Testis (tissue), 3 donors: Measurements from ENCODE around the gene NPAS3. TPM values are rescaled to one million over a fixed set of nuclear protein-coding genes. Genes with fewer than 3 reads are reported as not detected.

ENCODE experiments used
- DNase-seq: peaks from one replicate; pipeline ENCODE4 v3.0.0-alpha.2; 2019
- H3K27ac ChIP-seq, 2 donors: fragments of 200-600 bp; sonication (generic); one replicate each; pipeline ENCODE4 v1.5.1; 2019
- H3K27me3 ChIP-seq: fragments of 200-600 bp; sonication (generic); one replicate; pipeline ENCODE4 v1.5.1; 2019
- H3K36me3 ChIP-seq: fragments of 200-600 bp; sonication (generic); one replicate; pipeline ENCODE4 v1.5.1; 2017; ENCODE audit warnings: low read depth; ENCODE audit errors: missing control alignments
- H3K4me1 ChIP-seq: fragments of 200-600 bp; sonication (generic); one replicate; pipeline ENCODE4 v1.5.1; 2019
- H3K4me3 ChIP-seq, 2 donors: fragments of 200-600 bp; sonication (generic); one replicate each; pipeline ENCODE4 v1.5.1; 2017 to 2019
- H3K9me3 ChIP-seq: fragments of 200-600 bp; sonication (generic); one replicate; pipeline ENCODE4 v1.5.1; 2017
- CTCF ChIP-seq, 3 experiments: fragments of 450-650 bp in 2 of 3; fragments of 200-600 bp in 1 of 3; sonication (generic) in 1 of 3; IDR thresholded peaks; one replicate each; pipeline ENCODE4 v1.5.1; 2016 to 2019; ENCODE audit warnings: antibody characterized with exemption in 3 of 3, mild to moderate bottlenecking in 2 of 3, moderate library complexity in 1 of 3
- POLR2A ChIP-seq: fragments of 450-650 bp; IDR thresholded peaks from one replicate; pipeline ENCODE4 v1.6.1; 2017; ENCODE audit warnings: antibody characterized with exemption, mild to moderate bottlenecking, moderate library complexity
- WGBS, 2 donors: methylation state at CpG; one replicate each; pipeline ENCODE4 v1.1.5; 2018; 5-methylcytosine and 5-hydroxymethylcytosine counted together
- intact Hi-C: fragments of 100-400 bp; cut with DNase I; formaldehyde crosslinking; loops from one replicate; pipeline ENCODE4 v1.15.1; 2023; ENCODE audit warnings: low total_unique reads
- polyA plus RNA-seq: library from polyadenylated mRNA; stranded (reverse); fragments of 350-450 nt; fragmentation: Illumina TruSeq; extraction: RNeasy Lipid Tissue Mini Kit (QIAGEN cat#74804); gene quantifications from one replicate; pipeline ENCODE4 v1.2.3, GENCODE V29; 2014; ENCODE audit warnings: low read depth, low replicate concordance; ENCODE audit not compliant: insufficient read depth
- total RNA-seq, 2 donors: library from RNA; depleted of rRNA; stranded (reverse); fragments of >200 nt; gene quantifications; one replicate each; pipeline ENCODE4 v1.2.3, GENCODE V29; 2016

Gene NPAS3
- total and polyA plus RNA-seq, 3 donors from 2014 or later, result 1.1 to 3.7 (median 1.8) TPM

- H3K4me1 ChIP-seq, result no peaks in the 10 kb centered on the region
- no peak overlapping the region for H3K27ac ChIP-seq
- H3K4me3 ChIP-seq, result no peak overlapping the region
- H3K36me3 ChIP-seq, result no peaks in the 10 kb centered on the region
- intact Hi-C loops, result no loop called here
- DNase-seq, result no peak
- 58 to 60% methylated on average over 3 of the region's 3 CpGs for WGBS, 2 donors
- no peaks in the 10 kb centered on the region for H3K27me3 ChIP-seq
- no peaks in the 10 kb centered on the region for H3K9me3 ChIP-seq
- no peak for TF ChIP-seq CTCF (IDR thresholded peaks at IDR 0.05)
- no peak for TF ChIP-seq POLR2A
Measured at GRCh38 chr14:33016613-33017012, 77.9 kb downstream of the NPAS3 start.

- no peak overlapping the region for H3K27ac ChIP-seq
Measured at GRCh38 chr14:33017016-33017415, 78.3 kb downstream of the NPAS3 start.

GRCh38 chr14:33019346-33019745 is 80.7 kb downstream of the NPAS3 start:
- Histone ChIP-seq H3K4me1 (no peaks in the 10 kb centered on the region), H3K27ac (no peak overlapping the region), H3K27me3 (no peaks in the 10 kb centered on the region), H3K4me3 (no peak overlapping the region), H3K36me3 (no peaks in the 10 kb centered on the region), H3K9me3 (no peaks in the 10 kb centered on the region)
- 81 to 93% methylated on average over 3 of the region's 3 CpGs for WGBS, 2 donors
- no peak for DNase-seq
- TF ChIP-seq POLR2A (no peak), CTCF (IDR thresholded peaks at IDR 0.05) (no peak)
- intact Hi-C loops, result no loop called here

More at GRCh38 chr14:33017016-33017415, 78.3 kb downstream of the NPAS3 start:
- WGBS, 2 donors, result 59 to 66% methylated on average over 2 of the region's 2 CpGs
- no peak for DNase-seq
- no peaks in the 10 kb centered on the region for H3K4me1 ChIP-seq
- no peaks in the 10 kb centered on the region for H3K9me3 ChIP-seq
- H3K36me3 ChIP-seq, result no peaks in the 10 kb centered on the region
- H3K27me3 ChIP-seq, result no peaks in the 10 kb centered on the region
- H3K4me3 ChIP-seq, result no peak overlapping the region
- intact Hi-C loops, result no loop called here
- TF ChIP-seq POLR2A, result no peak
- no peak for TF ChIP-seq CTCF (IDR thresholded peaks at IDR 0.05)

GRCh38 chr14:33026850-33027430 is 88.3 kb downstream of the NPAS3 start:
- no peak overlapping the region for H3K4me3 ChIP-seq
- H3K27ac ChIP-seq, result no peak overlapping the region
- no peaks in the 10 kb centered on the region for H3K27me3 ChIP-seq
- no peak for TF ChIP-seq CTCF (IDR thresholded peaks at IDR 0.05)
- no peak for TF ChIP-seq POLR2A
- DNase-seq, result no peak
- no peaks in the 10 kb centered on the region for H3K4me1 ChIP-seq
- 51 to 66% methylated on average over 5 of the region's 5 CpGs for WGBS, 2 donors
- no peaks in the 10 kb centered on the region for H3K9me3 ChIP-seq
- intact Hi-C loops, result no loop called here
- no peaks in the 10 kb centered on the region for H3K36me3 ChIP-seq

GRCh38 chr14:33029511-33029910 is 90.8 kb downstream of the NPAS3 start:
- H3K4me1 ChIP-seq, result no peaks in the 10 kb centered on the region
- no peak for DNase-seq
- H3K36me3 ChIP-seq, result no peaks in the 10 kb centered on the region
- no peaks in the 10 kb centered on the region for H3K27me3 ChIP-seq
- TF ChIP-seq CTCF (IDR thresholded peaks at IDR 0.05) (no peak), POLR2A (no peak)
- H3K27ac ChIP-seq, result no peak overlapping the region
- H3K4me3 ChIP-seq, result no peak overlapping the region
- intact Hi-C loops, result no loop called here
- H3K9me3 ChIP-seq, result no peaks in the 10 kb centered on the region
